Endothelial cell (in vitro differentiated cells): ENCODE results near the gene SLC35E2B. TPM values are rescaled to one million over a fixed set of nuclear protein-coding genes. Genes with fewer than 3 reads are reported as not detected.
"Not testable (repeated sequence)": the region's sequence is repeated elsewhere in the genome, so short reads cannot be mapped to it uniquely, and the experiment has no call there.

ENCODE experiments used
- DNase-seq: peaks from one replicate; pipeline ENCODE4 v3.0.0; 2021; ENCODE audit warnings: low spot score
- H3K27ac Mint-ChIP-seq: one replicate; pipeline ENCODE4 v1.8.0; 2021; ENCODE audit warnings: mixed read lengths, inconsistent platforms; ENCODE audit not compliant: unreplicated experiment
- H3K27me3 Mint-ChIP-seq: one replicate; pipeline ENCODE4 v1.8.0; 2021; ENCODE audit warnings: mild to moderate bottlenecking, moderate library complexity, mixed read lengths, inconsistent platforms; ENCODE audit not compliant: unreplicated experiment
- H3K36me3 Mint-ChIP-seq: one replicate; pipeline ENCODE4 v1.8.0; 2021; ENCODE audit warnings: mild to moderate bottlenecking, low read depth, mixed read lengths, inconsistent platforms; ENCODE audit not compliant: unreplicated experiment
- H3K4me1 Mint-ChIP-seq: one replicate; pipeline ENCODE4 v1.8.0; 2021; ENCODE audit warnings: mild to moderate bottlenecking, mixed read lengths, inconsistent platforms; ENCODE audit not compliant: unreplicated experiment
- H3K4me3 Mint-ChIP-seq: one replicate; pipeline ENCODE4 v1.8.0; 2021; ENCODE audit warnings: mild to moderate bottlenecking, mixed read lengths, inconsistent platforms; ENCODE audit not compliant: unreplicated experiment
- H3K9me3 Mint-ChIP-seq: one replicate; pipeline ENCODE4 v1.8.0; 2021; ENCODE audit warnings: mixed read lengths, inconsistent platforms; ENCODE audit not compliant: unreplicated experiment
- CTCF ChIP-seq: fragments of 200-600 bp; sonication (generic); IDR thresholded peaks from one replicate; pipeline ENCODE4 v1.5.0; 2021; ENCODE audit warnings: antibody characterized with exemption; ENCODE audit not compliant: unreplicated experiment
- long read RNA-seq: library from polyadenylated mRNA; unstranded; transcript quantifications from one replicate; pipeline ENCODE4 v2.0.0, GENCODE V29; 2020; ENCODE audit not compliant: unreplicated experiment
- total RNA-seq: library from RNA; stranded (reverse); fragmentation: NEBNext Ultra II Directional; extraction: Animal tissue kit (Norgen Biotek cat#: 25700); gene quantifications from one replicate; pipeline ENCODE4 v1.2.1, GENCODE V29; 2021; ENCODE audit not compliant: unreplicated experiment

SLC35E2B gene
- 140 TPM for total RNA-seq
- long read RNA-seq, full-length matches to known transcripts = 2 of 13 reads
- long read RNA-seq, partial matches to known transcripts = 0 of 13 reads
- long read RNA-seq, other reads (novel, unspliced or antisense) = 11 of 13 reads

- H3K4me3 Mint-ChIP-seq, H3K9me3 Mint-ChIP-seq, H3K4me1 Mint-ChIP-seq, H3K27me3 Mint-ChIP-seq, H3K27ac Mint-ChIP-seq, H3K36me3 Mint-ChIP-seq: not testable (repeated sequence)
- DNase-seq = peak; percentile 93
Measured at GRCh38 chr1:1692714-1693647, at the start of gene SLC35E2B. SLC35E2B (minus strand) TSS chr1:1692795; CDS start chr1:1676699, 16,096 bp downstream.

- H3K36me3 Mint-ChIP-seq, H3K27ac Mint-ChIP-seq, H3K27me3 Mint-ChIP-seq, DNase-seq, H3K4me3 Mint-ChIP-seq, H3K4me1 Mint-ChIP-seq, H3K9me3 Mint-ChIP-seq: not testable (repeated sequence)
Measured at GRCh38 chr1:1741013-1741412, 48.4 kb upstream of the SLC35E2B start.

- H3K36me3 Mint-ChIP-seq, H3K27ac Mint-ChIP-seq, H3K4me1 Mint-ChIP-seq, H3K27me3 Mint-ChIP-seq, DNase-seq, H3K9me3 Mint-ChIP-seq, H3K4me3 Mint-ChIP-seq: not testable (repeated sequence)
Measured at GRCh38 chr1:1738799-1739337, 46.3 kb upstream of the SLC35E2B start.

GRCh38 chr1:1737675-1738590 is 45.3 kb upstream of the SLC35E2B start:
- not testable (repeated sequence) for H3K27me3 Mint-ChIP-seq, DNase-seq, H3K36me3 Mint-ChIP-seq, H3K4me1 Mint-ChIP-seq, H3K4me3 Mint-ChIP-seq, H3K27ac Mint-ChIP-seq, H3K9me3 Mint-ChIP-seq

GRCh38 chr1:1732381-1732780 is 39.8 kb upstream of the SLC35E2B start:
- H3K9me3 Mint-ChIP-seq = no peaks in the 10 kb centered on the region
- no peaks in the 10 kb centered on the region for H3K27me3 Mint-ChIP-seq
- no peak for TF ChIP-seq CTCF
- no peaks in the 10 kb centered on the region for H3K4me1 Mint-ChIP-seq
- H3K4me3 Mint-ChIP-seq = no peak overlapping the region
- H3K36me3 Mint-ChIP-seq = peaks cover 15% of the 10 kb centered on the region
- no peak overlapping the region for H3K27ac Mint-ChIP-seq
- DNase-seq = no peak

- Mint-ChIP-seq H3K27me3 (no peaks in the 10 kb centered on the region), H3K9me3 (no peaks in the 10 kb centered on the region), H3K4me1 (peaks cover 2% of the 10 kb centered on the region), H3K36me3 (peaks cover 15% of the 10 kb centered on the region), H3K4me3 (no peak overlapping the region), H3K27ac (no peak overlapping the region)
- no peak for TF ChIP-seq CTCF
- no peak for DNase-seq
Measured at GRCh38 chr1:1730870-1731269, 38.3 kb upstream of the SLC35E2B start.

- H3K4me1 Mint-ChIP-seq, H3K27me3 Mint-ChIP-seq, H3K4me3 Mint-ChIP-seq, H3K9me3 Mint-ChIP-seq, DNase-seq, H3K27ac Mint-ChIP-seq: not testable (repeated sequence)
- peaks cover 15% of the 10 kb centered on the region for H3K36me3 Mint-ChIP-seq
Measured at GRCh38 chr1:1730230-1730629, 37.6 kb upstream of the SLC35E2B start.

- not testable (repeated sequence) for H3K4me1 Mint-ChIP-seq, H3K9me3 Mint-ChIP-seq, H3K27me3 Mint-ChIP-seq, DNase-seq
- H3K27ac Mint-ChIP-seq = peak overlapping the region; percentile 75
- peaks cover 15% of the 10 kb centered on the region for H3K36me3 Mint-ChIP-seq
- H3K4me3 Mint-ChIP-seq = peak overlapping the region; percentile 15
Measured at GRCh38 chr1:1729116-1729816, 36.7 kb upstream of the SLC35E2B start.

GRCh38 chr1:1728308-1729005 is 35.9 kb upstream of the SLC35E2B start:
- H3K27me3 Mint-ChIP-seq, DNase-seq, H3K4me1 Mint-ChIP-seq, H3K4me3 Mint-ChIP-seq, H3K9me3 Mint-ChIP-seq, H3K27ac Mint-ChIP-seq: not testable (repeated sequence)
- H3K36me3 Mint-ChIP-seq = peaks cover 11% of the 10 kb centered on the region
